Nephron progenitor cell (in vitro differentiated cells): ENCODE measurements around the gene SIPA1L3.

Experiments
- DNase-seq: peaks from one replicate; pipeline ENCODE4 v3.0.0; 2021
- H3K27ac Mint-ChIP-seq: 2 replicates; pipeline ENCODE4 v1.8.0; 2021; ENCODE audit warnings: mild to moderate bottlenecking, moderate library complexity, mixed read lengths
- H3K27me3 Mint-ChIP-seq: 2 replicates; pipeline ENCODE4 v1.8.0; 2021; ENCODE audit warnings: mild to moderate bottlenecking, low read depth, mixed read lengths; ENCODE audit not compliant: poor library complexity
- H3K36me3 Mint-ChIP-seq: 2 replicates; pipeline ENCODE4 v1.8.0; 2021; ENCODE audit warnings: low read depth, mixed read lengths
- H3K4me1 Mint-ChIP-seq: 2 replicates; pipeline ENCODE4 v1.8.0; 2021; ENCODE audit warnings: mixed read lengths
- H3K4me3 Mint-ChIP-seq: 2 replicates; pipeline ENCODE4 v1.8.0; 2021; ENCODE audit warnings: mild to moderate bottlenecking, moderate library complexity, mixed read lengths
- H3K9me3 Mint-ChIP-seq: 2 replicates; pipeline ENCODE4 v1.8.0; 2021; ENCODE audit warnings: mild to moderate bottlenecking, moderate library complexity, mixed read lengths
- TF ChIP-seq, protein P1 (sequence below): fragments of 200-600 bp; sonication (generic); IDR thresholded peaks from 2 replicates; pipeline ENCODE4 v1.5.0; 2021; ENCODE audit warnings: antibody characterized with exemption

Gene SIPA1L3

GRCh38 chr19:38122402-38123093 is 215.5 kb downstream of the SIPA1L3 start:
- Mint-ChIP-seq H3K4me1 (no peaks in the 10 kb centered on the region), H3K9me3 (peaks cover 59% of the 10 kb centered on the region), H3K27me3 (no peaks in the 10 kb centered on the region), H3K27ac (no peak overlapping the region), H3K4me3 (no peak overlapping the region), H3K36me3 (peaks cover 82% of the 10 kb centered on the region)
- no peak for DNase-seq
- TF ChIP-seq, protein P1, sequence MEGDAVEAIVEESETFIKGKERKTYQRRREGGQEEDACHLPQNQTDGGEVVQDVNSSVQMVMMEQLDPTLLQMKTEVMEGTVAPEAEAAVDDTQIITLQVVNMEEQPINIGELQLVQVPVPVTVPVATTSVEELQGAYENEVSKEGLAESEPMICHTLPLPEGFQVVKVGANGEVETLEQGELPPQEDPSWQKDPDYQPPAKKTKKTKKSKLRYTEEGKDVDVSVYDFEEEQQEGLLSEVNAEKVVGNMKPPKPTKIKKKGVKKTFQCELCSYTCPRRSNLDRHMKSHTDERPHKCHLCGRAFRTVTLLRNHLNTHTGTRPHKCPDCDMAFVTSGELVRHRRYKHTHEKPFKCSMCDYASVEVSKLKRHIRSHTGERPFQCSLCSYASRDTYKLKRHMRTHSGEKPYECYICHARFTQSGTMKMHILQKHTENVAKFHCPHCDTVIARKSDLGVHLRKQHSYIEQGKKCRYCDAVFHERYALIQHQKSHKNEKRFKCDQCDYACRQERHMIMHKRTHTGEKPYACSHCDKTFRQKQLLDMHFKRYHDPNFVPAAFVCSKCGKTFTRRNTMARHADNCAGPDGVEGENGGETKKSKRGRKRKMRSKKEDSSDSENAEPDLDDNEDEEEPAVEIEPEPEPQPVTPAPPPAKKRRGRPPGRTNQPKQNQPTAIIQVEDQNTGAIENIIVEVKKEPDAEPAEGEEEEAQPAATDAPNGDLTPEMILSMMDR: no peak

DNA sequence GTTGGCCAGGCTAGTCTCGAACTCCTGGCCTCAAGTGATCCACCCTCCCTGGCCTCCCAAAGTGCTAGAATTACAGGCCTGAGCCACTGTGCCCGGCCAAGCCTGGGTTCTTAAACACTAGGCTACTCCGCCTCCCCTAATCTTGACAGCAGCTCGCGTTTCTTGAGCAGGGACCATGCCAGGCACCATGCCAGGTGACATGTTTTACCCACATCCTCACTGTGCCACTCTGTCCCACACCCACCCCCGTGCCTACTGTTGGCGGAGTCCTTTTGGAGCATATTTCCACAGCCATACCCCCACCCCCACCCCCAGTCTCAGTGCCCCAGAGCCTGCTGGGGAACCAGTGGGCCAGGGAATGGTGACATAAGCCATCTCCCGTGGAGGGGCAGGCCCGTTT is 218.2 kb downstream of the SIPA1L3 start:
- DNase-seq: no peak
- peaks cover 59% of the 10 kb centered on the region for H3K36me3 Mint-ChIP-seq
- TF ChIP-seq, protein P1: no peak
- no peaks in the 10 kb centered on the region for H3K27me3 Mint-ChIP-seq
- H3K4me1 Mint-ChIP-seq: no peaks in the 10 kb centered on the region
- H3K9me3 Mint-ChIP-seq: peaks cover 44% of the 10 kb centered on the region
- no peak overlapping the region for H3K27ac Mint-ChIP-seq
- H3K4me3 Mint-ChIP-seq: no peak overlapping the region

GRCh38 chr19:38130399-38130798 is 223.4 kb downstream of the SIPA1L3 start:
- no peak overlapping the region for H3K27ac Mint-ChIP-seq
- peaks cover 2% of the 10 kb centered on the region for H3K27me3 Mint-ChIP-seq
- TF ChIP-seq, protein P1: no peak
- peaks cover 12% of the 10 kb centered on the region for H3K9me3 Mint-ChIP-seq
- no peak overlapping the region for H3K4me3 Mint-ChIP-seq
- H3K36me3 Mint-ChIP-seq: peaks cover 37% of the 10 kb centered on the region
- DNase-seq: no peak
- H3K4me1 Mint-ChIP-seq: peaks cover 17% of the 10 kb centered on the region

- Mint-ChIP-seq H3K4me3 (no peak overlapping the region), H3K27me3 (peaks cover 5% of the 10 kb centered on the region), H3K4me1 (peaks cover 26% of the 10 kb centered on the region), H3K27ac (peak overlapping the region; percentile 70), H3K36me3 (peaks cover 20% of the 10 kb centered on the region), H3K9me3 (no peaks in the 10 kb centered on the region)
- DNase-seq: no peak
- TF ChIP-seq, protein P1: no peak
These were observed 225.8 kb downstream of the SIPA1L3 start for GRCh38 chr19:38132781-38133180.

DNA sequence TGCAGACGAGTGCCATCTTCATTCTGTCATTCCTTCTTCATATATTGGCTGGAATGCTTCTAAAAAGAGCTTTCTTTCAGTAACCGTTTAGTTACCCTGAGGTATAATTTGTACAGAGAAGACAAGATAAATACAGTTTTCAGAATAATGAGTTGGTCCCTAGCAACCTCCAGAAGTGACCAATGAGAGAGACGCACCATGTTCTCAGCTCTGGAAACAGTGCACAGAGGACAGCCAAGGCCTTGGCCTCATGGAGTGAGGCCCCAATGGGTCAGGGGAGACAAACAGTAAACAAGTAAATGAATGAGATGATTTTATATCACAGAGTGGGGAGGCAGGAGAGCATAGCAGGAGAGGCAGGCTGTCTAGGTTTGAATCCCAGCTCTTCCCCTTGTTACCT is 226.3 kb downstream of the SIPA1L3 start:
- peaks cover 26% of the 10 kb centered on the region for H3K4me1 Mint-ChIP-seq
- peak overlapping the region; percentile 70 for H3K27ac Mint-ChIP-seq
- H3K36me3 Mint-ChIP-seq: peaks cover 20% of the 10 kb centered on the region

More for the DNA sequence above, 226.3 kb downstream of the SIPA1L3 start:
- TF ChIP-seq, protein P1: no peak
- H3K4me3 Mint-ChIP-seq: no peak overlapping the region
- no peak for DNase-seq
- peaks cover 5% of the 10 kb centered on the region for H3K27me3 Mint-ChIP-seq
- no peaks in the 10 kb centered on the region for H3K9me3 Mint-ChIP-seq
